ENCODE data around the gene LY6G6D.

- TF ChIP-seq EZH2 (IDR thresholded peaks at IDR 0.05; ENCODE audit: borderline replicate concordance): no peak
- no peak for TF ChIP-seq CTCF (IDR thresholded peaks at IDR 0.05; ENCODE audit: poor library complexity)
These were observed 17.6 kb upstream of the LY6G6D start for GRCh38 chr6:31697555-31697954.
